SK-N-SH treated with all-trans-retinoic acid at 6 μM for 48 hours (cell line): ENCODE results near the gene CWF19L2.

ENCODE experiments used
- ATAC-seq: fragments of 200-7000 bp; cut with Tn5 transposase; 3 replicates; pipeline ENCODE4 v1.9.1; 2020; ENCODE audit warnings: mild to moderate bottlenecking, moderate library complexity
- BACH2 ChIP-seq: fragments of 250-450 bp; sonication (Bioruptor Pico); IDR thresholded peaks from 2 replicates; pipeline ENCODE4 v1.9.0; 2021; ENCODE audit warnings: mild to moderate bottlenecking, borderline replicate concordance
- CREB5 ChIP-seq: fragments of 250-450 bp; sonication (Bioruptor Pico); IDR thresholded peaks from 2 replicates; pipeline ENCODE4 v1.5.1; 2020; ENCODE audit warnings: low read depth, mild to moderate bottlenecking, moderate library complexity
- CSDC2 ChIP-seq: fragments of 250-450 bp; sonication (Bioruptor Pico); IDR thresholded peaks from 2 replicates; pipeline ENCODE4 v1.5.0; 2020; ENCODE audit warnings: mild to moderate bottlenecking, moderate library complexity
- CSRNP3 ChIP-seq: fragments of 250-450 bp; sonication (Bioruptor Pico); IDR thresholded peaks from 2 replicates; pipeline ENCODE4 v1.5.1; 2021; ENCODE audit warnings: mild to moderate bottlenecking, moderate library complexity
- ESRRG ChIP-seq: fragments of 250-450 bp; sonication (Bioruptor Pico); IDR thresholded peaks from 2 replicates; pipeline ENCODE4 v1.6.1; 2021; ENCODE audit warnings: mild to moderate bottlenecking
- GLIS3 ChIP-seq: fragments of 250-450 bp; sonication (Bioruptor Pico); IDR thresholded peaks from 2 replicates; pipeline ENCODE4 v1.5.0; 2020; ENCODE audit warnings: mild to moderate bottlenecking, moderate library complexity
- ISL1 ChIP-seq: fragments of 250-450 bp; sonication (Bioruptor Pico); IDR thresholded peaks from 2 replicates; pipeline ENCODE4 v2.1.2; 2022; ENCODE audit warnings: mild to moderate bottlenecking, moderate library complexity
- OSR1 ChIP-seq: fragments of 250-450 bp; sonication (Bioruptor Pico); IDR thresholded peaks from 2 replicates; pipeline ENCODE4 v1.8.0; 2022; ENCODE audit warnings: moderate library complexity, mild to moderate bottlenecking, inconsistent platforms
- PATZ1 ChIP-seq: fragments of 250-450 bp; sonication (Bioruptor Pico); IDR thresholded peaks from 2 replicates; pipeline ENCODE4 v1.8.0; 2020; ENCODE audit warnings: mild to moderate bottlenecking, moderate library complexity, borderline replicate concordance
- POU6F1 ChIP-seq: fragments of 250-450 bp; sonication (Bioruptor Pico); IDR thresholded peaks from 2 replicates; pipeline ENCODE4 v1.8.0; 2021; ENCODE audit warnings: low read depth, mild to moderate bottlenecking, moderate library complexity, borderline replicate concordance
- PPARA ChIP-seq: fragments of 250-450 bp; sonication (Bioruptor Pico); IDR thresholded peaks from 2 replicates; pipeline ENCODE4 v1.5.0; 2020; ENCODE audit warnings: mild to moderate bottlenecking, borderline replicate concordance
- RARB ChIP-seq: fragments of 250-450 bp; sonication (Bioruptor Pico); IDR thresholded peaks from 2 replicates; pipeline ENCODE4 v1.8.0; 2021; ENCODE audit warnings: mild to moderate bottlenecking, moderate library complexity
- SNAI2 ChIP-seq: fragments of 250-450 bp; sonication (Bioruptor Pico); IDR thresholded peaks from 2 replicates; pipeline ENCODE4 v1.5.0; 2020; ENCODE audit warnings: mild to moderate bottlenecking, moderate library complexity
- TCF4 ChIP-seq: fragments of 250-450 bp; sonication (Bioruptor Pico); IDR thresholded peaks from 2 replicates; pipeline ENCODE4 v1.8.0; 2021; ENCODE audit warnings: mild to moderate bottlenecking, moderate library complexity, borderline replicate concordance
- TSHZ2 ChIP-seq: fragments of 250-450 bp; sonication (Bioruptor Pico); IDR thresholded peaks from 2 replicates; pipeline ENCODE4 v1.5.0; 2020; ENCODE audit warnings: mild to moderate bottlenecking, moderate library complexity
- ZC3H10 ChIP-seq: fragments of 250-450 bp; sonication (Bioruptor Pico); IDR thresholded peaks from 2 replicates; pipeline ENCODE4 v1.5.1; 2021; ENCODE audit warnings: mild to moderate bottlenecking, moderate library complexity
- ZFP3 ChIP-seq: fragments of 250-450 bp; sonication (Bioruptor Pico); IDR thresholded peaks from 2 replicates; pipeline ENCODE4 v1.5.0; 2020; ENCODE audit warnings: mild to moderate bottlenecking, moderate library complexity
- ZFP30 ChIP-seq: fragments of 450-650 bp; formaldehyde crosslinking; IDR thresholded peaks from 2 replicates; pipeline ENCODE4 v1.5.0; 2022; ENCODE audit warnings: mild to moderate bottlenecking, moderate library complexity
- ZNF565 ChIP-seq: fragments of 450-650 bp; formaldehyde crosslinking; conservative IDR thresholded peaks from 2 replicates; pipeline ENCODE4 v1.5.0; 2020; ENCODE audit warnings: low read depth, mild to moderate bottlenecking, moderate library complexity
- ZNF70 ChIP-seq: fragments of 450-650 bp; formaldehyde crosslinking; IDR thresholded peaks from 2 replicates; pipeline ENCODE4 v1.5.0; 2020; ENCODE audit warnings: mild to moderate bottlenecking, moderate library complexity
- ZNF8 ChIP-seq: fragments of 450-650 bp; formaldehyde crosslinking; IDR thresholded peaks from 2 replicates; pipeline ENCODE4 v1.5.0; 2020; ENCODE audit warnings: mild to moderate bottlenecking, moderate library complexity

CWF19L2 gene

GRCh38 chr11:107354780-107355179 lies 102.8 kb downstream of the CWF19L2 start:
- TF ChIP-seq ZFP30, result no peak
- no peak for TF ChIP-seq RARB (CRISPR knock-in tag)
- no peak for TF ChIP-seq TSHZ2
- no peak for TF ChIP-seq OSR1
- no peak for TF ChIP-seq CREB5 (CRISPR knock-in tag)
- no peak for TF ChIP-seq ESRRG (CRISPR knock-in tag)
- no peak for TF ChIP-seq PATZ1 (CRISPR knock-in tag)
- no peak for ATAC-seq

- no peak for ATAC-seq
- TF ChIP-seq POU6F1 (CRISPR knock-in tag) (no peak), ESRRG (CRISPR knock-in tag) (no peak), CSRNP3 (CRISPR knock-in tag) (no peak), ISL1 (CRISPR knock-in tag) (no peak), ZNF565 (CRISPR knock-in tag) (no peak), GLIS3 (CRISPR knock-in tag) (no peak), RARB (CRISPR knock-in tag) (no peak), OSR1 (no peak), ZNF8 (CRISPR knock-in tag) (no peak), PATZ1 (CRISPR knock-in tag) (no peak), ZC3H10 (no peak), TCF4 (CRISPR knock-in tag) (no peak), BACH2 (no peak), ZFP3 (no peak)
These were observed 119.7 kb downstream of the CWF19L2 start for GRCh38 chr11:107337917-107338316.

- ATAC-seq, result no peak
- TF ChIP-seq ZNF70 (CRISPR knock-in tag), result no peak
- TF ChIP-seq ZNF565 (CRISPR knock-in tag), result no peak
- TF ChIP-seq TSHZ2, result no peak
- TF ChIP-seq PPARA, result no peak
- no peak for TF ChIP-seq CSDC2
- no peak for TF ChIP-seq GLIS3 (CRISPR knock-in tag)
- no peak for TF ChIP-seq ZNF8 (CRISPR knock-in tag)
- no peak for TF ChIP-seq ZFP3
- TF ChIP-seq TCF4 (CRISPR knock-in tag), result no peak
- TF ChIP-seq POU6F1 (CRISPR knock-in tag), result no peak
- TF ChIP-seq SNAI2 (CRISPR knock-in tag), result no peak
- no peak for TF ChIP-seq ZC3H10
These were observed 125.9 kb downstream of the CWF19L2 start for GRCh38 chr11:107331728-107332127.
